ENCODE measurements around the gene CHAF1A. TPM values are rescaled to one million over a fixed set of nuclear protein-coding genes. Genes with fewer than 3 reads are reported as not detected.

The CHAF1A gene
- total RNA-seq, 4 donors from 2014 or later = 9.0 to 25.9 (median 12.6) TPM

DNA sequence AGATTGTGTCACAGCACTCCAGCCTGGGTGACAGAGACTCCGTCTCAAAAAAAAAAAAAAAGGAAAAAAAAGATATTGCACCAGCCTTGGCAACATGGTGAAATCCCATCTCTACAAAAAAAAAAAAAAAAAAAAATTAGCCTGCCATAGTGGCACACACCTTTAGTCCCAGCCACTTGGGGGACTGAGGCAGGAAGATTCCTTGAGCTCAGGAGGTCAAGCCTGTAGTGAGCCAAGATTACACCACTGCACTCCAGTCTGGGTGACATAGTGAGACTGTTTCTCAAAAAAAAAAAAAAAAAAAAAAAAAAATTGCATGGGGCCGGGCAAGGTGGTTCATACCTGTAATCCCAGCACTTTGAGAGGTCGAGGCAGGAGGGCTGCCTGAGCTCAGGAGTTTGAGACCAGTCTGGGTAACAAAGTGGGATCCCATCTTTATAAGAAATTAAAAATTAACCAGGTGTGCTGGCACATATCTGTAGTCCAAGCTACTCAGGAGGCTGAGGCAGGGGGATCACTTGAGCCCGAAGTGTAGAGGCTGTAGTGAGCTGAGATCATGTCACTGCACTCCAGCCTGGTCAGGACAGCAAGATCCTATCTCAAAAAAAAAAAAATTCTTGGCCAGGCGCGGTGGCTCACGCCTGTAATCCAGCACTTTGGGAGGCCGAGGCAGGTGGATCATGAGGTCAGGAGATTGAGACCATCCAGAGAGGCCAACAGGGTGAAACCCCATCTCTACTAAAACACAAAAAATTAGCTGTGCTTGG is 62.6 kb downstream of the CHAF1A start:
- no peak for DNase-seq (ENCODE audit: low spot score in 2 of 2)
- intact Hi-C loops (cut with DNase I; ENCODE audit: low total_unique reads) = no loop called here
- WGBS, 2 donors = 84% methylated on average over 8 of the region's 8 CpGs
- TF ChIP-seq, protein P1, sequence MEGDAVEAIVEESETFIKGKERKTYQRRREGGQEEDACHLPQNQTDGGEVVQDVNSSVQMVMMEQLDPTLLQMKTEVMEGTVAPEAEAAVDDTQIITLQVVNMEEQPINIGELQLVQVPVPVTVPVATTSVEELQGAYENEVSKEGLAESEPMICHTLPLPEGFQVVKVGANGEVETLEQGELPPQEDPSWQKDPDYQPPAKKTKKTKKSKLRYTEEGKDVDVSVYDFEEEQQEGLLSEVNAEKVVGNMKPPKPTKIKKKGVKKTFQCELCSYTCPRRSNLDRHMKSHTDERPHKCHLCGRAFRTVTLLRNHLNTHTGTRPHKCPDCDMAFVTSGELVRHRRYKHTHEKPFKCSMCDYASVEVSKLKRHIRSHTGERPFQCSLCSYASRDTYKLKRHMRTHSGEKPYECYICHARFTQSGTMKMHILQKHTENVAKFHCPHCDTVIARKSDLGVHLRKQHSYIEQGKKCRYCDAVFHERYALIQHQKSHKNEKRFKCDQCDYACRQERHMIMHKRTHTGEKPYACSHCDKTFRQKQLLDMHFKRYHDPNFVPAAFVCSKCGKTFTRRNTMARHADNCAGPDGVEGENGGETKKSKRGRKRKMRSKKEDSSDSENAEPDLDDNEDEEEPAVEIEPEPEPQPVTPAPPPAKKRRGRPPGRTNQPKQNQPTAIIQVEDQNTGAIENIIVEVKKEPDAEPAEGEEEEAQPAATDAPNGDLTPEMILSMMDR (IDR thresholded peaks at IDR 0.05) = no peak
- no peak for TF ChIP-seq POLR2A (IDR thresholded peaks at IDR 0.05)
- H3K4me3 ChIP-seq (ENCODE audit: low read depth, poor library complexity, severe bottlenecking) = no peak overlapping the region

- intact Hi-C loops (cut with DNase I; ENCODE audit: low total_unique reads) = no loop called here
- WGBS, 2 donors = 85 to 86% methylated on average over 3 of the region's 3 CpGs
- TF ChIP-seq, protein P1 (IDR thresholded peaks at IDR 0.05) = no peak
- no peak for TF ChIP-seq POLR2A (IDR thresholded peaks at IDR 0.05)
- no peak for DNase-seq (ENCODE audit: low spot score in 2 of 2)
- H3K4me3 ChIP-seq (ENCODE audit: low read depth, poor library complexity, severe bottlenecking) = no peak overlapping the region
Observed at GRCh38 chr19:4467835-4468234, 65.4 kb downstream of the CHAF1A start.

DNA sequence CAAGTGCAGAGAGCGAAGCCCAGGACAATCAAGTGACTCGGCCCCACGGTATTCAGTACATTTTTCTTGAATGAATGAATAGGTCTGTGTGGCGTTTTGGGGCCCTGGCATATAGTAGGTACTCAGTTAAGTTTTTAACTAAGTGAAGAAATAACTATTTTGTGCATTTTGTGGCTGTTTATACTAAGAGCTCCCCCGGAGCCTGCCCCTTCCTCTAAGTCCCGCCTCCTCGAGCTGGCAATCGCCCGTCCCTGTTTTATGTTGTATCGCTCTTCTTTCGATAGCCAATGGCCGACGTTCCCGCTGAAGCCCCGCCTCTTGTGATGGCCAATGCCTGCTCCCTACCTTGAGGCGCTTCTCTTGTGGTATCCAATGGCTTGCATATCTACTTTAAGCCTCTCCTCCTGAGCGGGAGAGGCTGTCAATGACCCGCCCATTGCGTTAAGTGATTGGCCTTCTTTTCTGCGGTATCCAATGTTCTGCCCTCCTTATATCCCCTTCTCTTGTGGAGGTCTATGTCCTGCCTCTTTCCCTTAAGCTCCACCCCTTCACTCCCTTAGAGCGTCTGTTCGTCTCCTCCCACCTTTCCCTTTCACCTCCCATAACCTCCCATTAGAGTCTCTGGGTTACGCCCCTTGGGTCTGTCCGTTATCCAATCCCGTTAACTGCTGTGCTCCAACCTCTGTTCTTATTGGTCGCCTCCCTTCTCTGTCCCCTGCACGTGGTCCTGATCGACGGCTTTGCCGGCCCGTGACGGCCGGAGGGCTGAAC is 69.1 kb downstream of the CHAF1A start:
- 0 to 1% methylated on average over 33 of the region's 33 CpGs for WGBS, 2 donors
- intact Hi-C loops (cut with DNase I; ENCODE audit: low total_unique reads) = no loop called here
- TF ChIP-seq, protein P1 (IDR thresholded peaks at IDR 0.05) = peak in 1 of 3 donors; percentile 37
- TF ChIP-seq POLR2A (IDR thresholded peaks at IDR 0.05) = peak in 1 of 2 donors; percentile 29
- peak overlapping the region; percentile 19 for H3K4me3 ChIP-seq (ENCODE audit: low read depth, poor library complexity, severe bottlenecking)
- DNase-seq (ENCODE audit: low spot score in 2 of 2) = peak; percentile 99 to 100

DNA sequence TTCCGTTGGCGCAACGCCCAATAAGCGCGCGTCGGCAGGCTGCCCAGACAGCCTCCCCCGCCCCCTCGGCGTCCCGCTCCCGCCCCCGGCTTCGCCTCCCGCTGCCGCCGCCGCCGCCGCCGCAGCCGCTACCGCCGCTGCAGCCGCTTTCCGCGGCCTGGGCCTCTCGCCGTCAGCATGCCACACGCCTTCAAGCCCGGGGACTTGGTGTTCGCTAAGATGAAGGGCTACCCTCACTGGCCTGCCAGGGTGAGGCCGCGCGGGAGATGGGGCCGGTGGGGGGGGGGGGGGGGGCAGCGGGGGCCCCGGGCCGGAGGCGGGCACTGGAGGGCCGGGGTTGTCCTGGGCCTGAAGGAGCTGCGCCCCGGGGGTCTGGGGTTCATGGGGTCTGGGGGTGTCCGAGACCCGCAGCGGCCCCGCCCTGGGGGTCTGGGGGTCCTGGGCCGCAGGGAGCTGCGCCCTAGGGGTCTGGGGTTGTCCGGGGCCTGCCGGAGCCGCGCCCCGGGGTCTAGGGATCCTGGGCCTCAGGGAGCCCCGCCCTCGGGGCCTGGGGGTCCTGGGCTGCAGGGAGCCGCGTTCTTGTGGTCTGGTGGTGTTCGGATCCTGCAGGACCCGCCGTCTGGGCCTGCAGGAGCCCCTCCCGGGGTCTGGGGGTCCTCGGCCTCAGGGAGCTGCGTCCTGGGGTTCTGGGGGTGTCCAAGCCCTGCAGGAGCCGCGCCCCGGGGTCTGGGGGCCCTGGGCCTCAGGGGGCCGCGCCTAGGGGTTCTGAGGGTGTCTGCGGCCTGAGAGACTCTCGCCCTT is 69.9 kb downstream of the CHAF1A start, which contains the start of gene HDGFL2:
Gene HDGFL2, plus strand, starts transcription at position 124 of the 801 bp plus-strand sequence. Its CDS starts 54 bp downstream, at position 178.
- no peak for TF ChIP-seq POLR2A (IDR thresholded peaks at IDR 0.05)
- TF ChIP-seq, protein P1 (IDR thresholded peaks at IDR 0.05) = no peak
- 1% methylated on average over 33 to 34 of the region's 71 CpGs for WGBS, 2 donors
- DNase-seq (ENCODE audit: low spot score in 2 of 2) = no peak
- H3K4me3 ChIP-seq (ENCODE audit: low read depth, poor library complexity, severe bottlenecking) = peak within 1 kb of the TSS; percentile 45
- intact Hi-C loops (cut with DNase I; ENCODE audit: low total_unique reads) = no loop called here

DNA sequence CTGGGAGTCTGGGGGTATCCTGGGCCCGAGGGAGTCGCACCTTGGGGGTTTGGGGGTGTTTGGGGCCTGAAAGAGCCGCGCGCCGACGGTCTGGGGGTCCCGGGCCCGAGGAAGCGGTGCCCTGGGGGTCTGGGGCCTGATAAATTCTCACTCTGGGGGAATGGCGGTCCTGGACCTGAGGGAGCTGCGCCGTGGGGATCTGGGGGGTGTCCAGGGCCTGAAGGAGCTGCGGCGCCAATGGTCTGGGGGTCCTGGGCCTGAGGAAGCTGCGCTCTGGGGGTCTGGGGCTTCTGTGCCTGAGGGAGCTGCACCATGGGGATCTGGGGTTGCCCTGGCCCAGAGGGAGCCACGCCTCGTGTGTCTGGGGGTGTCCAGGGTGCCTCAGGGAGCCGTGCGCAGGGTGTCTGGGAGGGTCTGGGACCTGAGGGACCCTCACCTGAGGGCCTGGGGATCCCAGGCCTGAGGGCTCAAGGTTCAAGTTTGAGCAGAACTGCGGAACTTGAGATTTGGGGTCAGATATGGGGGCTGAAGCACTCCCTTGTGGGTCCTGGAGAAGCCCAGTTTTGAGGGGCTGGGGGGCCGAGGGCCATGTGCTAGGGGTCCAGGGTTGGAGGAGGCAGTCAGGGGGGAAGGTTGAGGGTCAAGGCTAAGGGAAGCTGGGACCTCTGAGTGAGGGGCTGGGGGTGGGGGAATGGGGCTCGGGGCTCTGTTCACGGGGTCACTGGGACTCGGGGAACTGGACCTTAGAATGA is 70.7 kb downstream of the CHAF1A start:
- no peak for DNase-seq (ENCODE audit: low spot score in 2 of 2)
- 16% methylated on average over 21 to 25 of the region's 25 CpGs for WGBS, 2 donors
- TF ChIP-seq, protein P1 (IDR thresholded peaks at IDR 0.05) = no peak
- TF ChIP-seq POLR2A (IDR thresholded peaks at IDR 0.05) = no peak
- intact Hi-C loops (cut with DNase I; ENCODE audit: low total_unique reads) = no loop called here
- peak overlapping the region; percentile 45 for H3K4me3 ChIP-seq (ENCODE audit: low read depth, poor library complexity, severe bottlenecking)
